ENCODE measurements around the gene COPZ2.

- TF ChIP-seq ZNF274 (IDR thresholded peaks at IDR 0.05; ENCODE audit: low read depth, low read length) (no peak), SUZ12 (IDR thresholded peaks at IDR 0.05; ENCODE audit: extremely low read depth, insufficient read depth, insufficient read length) (no peak)
These were observed 47.3 kb upstream of the COPZ2 start for GRCh38 chr17:48084932-48085331.

Measured in NT2/D1 (cell line).